ENCODE data around the gene GTF2F1.

Gene GTF2F1

DNA sequence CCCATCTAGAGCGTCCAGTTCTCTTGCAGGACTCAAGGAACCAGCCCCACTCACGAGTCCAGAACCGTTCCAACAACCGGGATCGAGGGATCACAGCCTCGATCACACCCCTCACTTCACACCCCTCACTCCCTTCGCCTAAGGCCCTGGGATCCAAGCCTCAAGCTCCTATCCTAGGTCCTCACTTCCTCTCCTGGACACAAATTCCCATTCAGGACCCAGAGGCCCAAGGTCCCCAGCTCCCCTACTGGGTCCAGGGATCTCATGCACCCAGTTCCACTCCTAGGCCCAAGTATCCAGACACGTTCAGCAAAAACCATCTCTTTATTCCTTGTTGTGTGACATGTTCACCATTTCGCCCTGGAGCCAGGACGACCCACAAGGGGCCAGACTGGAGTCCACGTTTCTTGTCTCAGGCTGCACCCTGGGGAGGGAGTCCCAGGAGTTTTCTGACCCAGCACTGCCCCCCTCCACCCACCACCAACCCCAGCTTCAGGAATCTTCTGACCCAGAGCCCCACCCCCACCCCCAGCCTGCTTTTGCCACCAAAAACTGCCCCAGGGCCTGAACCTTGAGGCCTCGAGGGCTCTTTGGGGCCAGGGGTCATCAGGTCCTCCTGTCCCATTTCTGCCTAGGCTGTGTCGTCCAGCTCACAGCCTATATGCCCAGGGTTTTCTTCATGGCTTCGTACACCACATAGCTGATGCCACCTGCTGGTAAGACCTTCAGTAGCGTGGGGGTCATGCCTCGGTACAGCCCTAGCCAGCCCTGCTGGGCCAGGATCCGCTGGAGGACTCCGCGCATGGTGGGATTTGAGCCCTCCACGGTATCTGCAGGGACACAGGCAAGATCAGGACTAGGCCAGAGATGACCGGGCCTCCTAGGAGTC is 33.0 kb upstream of the GTF2F1 start:
- no peak overlapping the region for H3K9ac ChIP-seq (ENCODE audit: low read depth, low read length)
- H3K27me3 ChIP-seq (ENCODE audit: control insufficient read depth, insufficient read depth, low read length), result peaks cover 5% of the 10 kb centered on the region
- H3K36me3 ChIP-seq (ENCODE audit: control insufficient read depth, insufficient read depth, low read length), result peaks cover 14% of the 10 kb centered on the region
- H3K9me3 ChIP-seq (ENCODE audit: control insufficient read depth, insufficient read depth, low read length), result no peaks in the 10 kb centered on the region
- H3K4me1 ChIP-seq (ENCODE audit: control insufficient read depth, insufficient read depth, low read length), result peaks cover 5% of the 10 kb centered on the region
- H3K4me3 ChIP-seq (ENCODE audit: low read depth, low read length), result peak overlapping the region; percentile 19

- Histone ChIP-seq H3K9ac (ENCODE audit: low read depth, low read length) (no peak overlapping the region), H3K9me3 (ENCODE audit: control insufficient read depth, insufficient read depth, low read length) (no peaks in the 10 kb centered on the region), H3K27me3 (ENCODE audit: control insufficient read depth, insufficient read depth, low read length) (peaks cover 5% of the 10 kb centered on the region), H3K36me3 (ENCODE audit: control insufficient read depth, insufficient read depth, low read length) (peaks cover 23% of the 10 kb centered on the region), H3K4me1 (ENCODE audit: control insufficient read depth, insufficient read depth, low read length) (peaks cover 5% of the 10 kb centered on the region), H3K4me3 (ENCODE audit: low read depth, low read length) (peak overlapping the region; percentile 19)
Observed at GRCh38 chr19:6424939-6425731, 32.2 kb upstream of the GTF2F1 start.

GRCh38 chr19:6424195-6424938 is 31.4 kb upstream of the GTF2F1 start, which contains the start of gene KHSRP:
Gene KHSRP, minus strand, starts transcription at chr19:6424811. Its CDS starts 110 bp downstream, at chr19:6424701.
- no peaks in the 10 kb centered on the region for H3K9me3 ChIP-seq (ENCODE audit: control insufficient read depth, insufficient read depth, low read length)
- peak within 1 kb of the TSS; percentile 96 for H3K4me3 ChIP-seq (ENCODE audit: low read depth, low read length)
- peaks cover 5% of the 10 kb centered on the region for H3K4me1 ChIP-seq (ENCODE audit: control insufficient read depth, insufficient read depth, low read length)
- peak within 1 kb of the TSS; percentile 90 for H3K9ac ChIP-seq (ENCODE audit: low read depth, low read length)
- H3K27me3 ChIP-seq (ENCODE audit: control insufficient read depth, insufficient read depth, low read length), result peaks cover 1% of the 10 kb centered on the region
- peaks cover 31% of the 10 kb centered on the region for H3K36me3 ChIP-seq (ENCODE audit: control insufficient read depth, insufficient read depth, low read length)

- Histone ChIP-seq H3K9me3 (ENCODE audit: control insufficient read depth, insufficient read depth, low read length) (no peaks in the 10 kb centered on the region), H3K4me3 (ENCODE audit: low read depth, low read length) (peak overlapping the region; percentile 96), H3K36me3 (ENCODE audit: control insufficient read depth, insufficient read depth, low read length) (peaks cover 38% of the 10 kb centered on the region), H3K4me1 (ENCODE audit: control insufficient read depth, insufficient read depth, low read length) (peaks cover 5% of the 10 kb centered on the region), H3K9ac (ENCODE audit: low read depth, low read length) (peak overlapping the region; percentile 90), H3K27me3 (ENCODE audit: control insufficient read depth, insufficient read depth, low read length) (no peaks in the 10 kb centered on the region)
Observed at GRCh38 chr19:6423499-6424194, 30.7 kb upstream of the GTF2F1 start.

GRCh38 chr19:6421075-6422014 is 28.4 kb upstream of the GTF2F1 start:
- Histone ChIP-seq H3K36me3 (ENCODE audit: control insufficient read depth, insufficient read depth, low read length) (peaks cover 61% of the 10 kb centered on the region), H3K4me3 (ENCODE audit: low read depth, low read length) (no peak overlapping the region), H3K27me3 (ENCODE audit: control insufficient read depth, insufficient read depth, low read length) (no peaks in the 10 kb centered on the region), H3K9me3 (ENCODE audit: control insufficient read depth, insufficient read depth, low read length) (no peaks in the 10 kb centered on the region), H3K4me1 (ENCODE audit: control insufficient read depth, insufficient read depth, low read length) (peaks cover 5% of the 10 kb centered on the region), H3K9ac (ENCODE audit: low read depth, low read length) (no peak overlapping the region)

- no peak overlapping the region for H3K4me3 ChIP-seq (ENCODE audit: low read depth, low read length)
- no peaks in the 10 kb centered on the region for H3K9me3 ChIP-seq (ENCODE audit: control insufficient read depth, insufficient read depth, low read length)
- no peaks in the 10 kb centered on the region for H3K27me3 ChIP-seq (ENCODE audit: control insufficient read depth, insufficient read depth, low read length)
- H3K9ac ChIP-seq (ENCODE audit: low read depth, low read length), result no peak overlapping the region
- peaks cover 83% of the 10 kb centered on the region for H3K36me3 ChIP-seq (ENCODE audit: control insufficient read depth, insufficient read depth, low read length)
- H3K4me1 ChIP-seq (ENCODE audit: control insufficient read depth, insufficient read depth, low read length), result peaks cover 5% of the 10 kb centered on the region
Observed at GRCh38 chr19:6418562-6418932, 25.6 kb upstream of the GTF2F1 start.

GRCh38 chr19:6417713-6418561 is 25.0 kb upstream of the GTF2F1 start:
- peaks cover 2% of the 10 kb centered on the region for H3K4me1 ChIP-seq (ENCODE audit: control insufficient read depth, insufficient read depth, low read length)
- H3K9me3 ChIP-seq (ENCODE audit: control insufficient read depth, insufficient read depth, low read length), result no peaks in the 10 kb centered on the region
- H3K4me3 ChIP-seq (ENCODE audit: low read depth, low read length), result no peak overlapping the region
- H3K36me3 ChIP-seq (ENCODE audit: control insufficient read depth, insufficient read depth, low read length), result peaks cover 83% of the 10 kb centered on the region
- H3K27me3 ChIP-seq (ENCODE audit: control insufficient read depth, insufficient read depth, low read length), result no peaks in the 10 kb centered on the region
- H3K9ac ChIP-seq (ENCODE audit: low read depth, low read length), result no peak overlapping the region

DNA sequence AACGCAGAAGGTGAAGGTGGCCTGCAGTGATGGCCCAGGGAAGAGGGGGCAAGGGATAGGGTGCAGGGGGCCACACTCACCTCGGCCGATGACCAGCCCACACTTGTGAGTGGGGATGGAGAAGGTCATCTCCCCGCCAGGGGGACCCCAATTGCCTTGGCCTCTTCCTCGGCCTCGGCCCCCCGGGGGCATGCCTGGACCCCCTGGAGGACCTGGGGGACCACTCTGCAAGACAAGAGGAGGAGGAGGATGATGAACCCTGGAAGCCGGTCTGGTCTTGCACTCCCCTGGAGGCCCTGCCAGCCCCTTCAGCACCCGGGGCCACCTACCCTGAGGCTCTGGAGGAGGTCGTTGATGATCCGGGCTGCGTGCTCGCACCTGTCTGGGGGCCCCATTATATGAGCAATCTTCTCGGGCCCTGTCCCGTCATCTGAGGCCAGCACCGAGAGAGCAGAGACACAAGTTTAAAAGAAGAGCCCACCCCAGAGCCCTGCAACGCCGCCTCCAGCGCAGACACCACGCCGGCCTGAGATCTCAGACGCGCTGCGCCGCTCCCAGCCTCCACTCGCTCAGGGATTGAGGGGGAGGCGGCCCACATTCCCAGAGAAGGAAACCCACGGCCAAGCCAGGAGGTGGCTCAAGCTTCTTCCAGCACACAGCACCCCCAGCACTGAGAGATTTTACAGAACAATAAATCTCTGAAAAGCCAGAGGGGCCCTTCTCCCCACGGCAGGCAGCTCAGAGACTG is 23.9 kb upstream of the GTF2F1 start:
- Histone ChIP-seq H3K9ac (ENCODE audit: low read depth, low read length) (no peak overlapping the region), H3K36me3 (ENCODE audit: control insufficient read depth, insufficient read depth, low read length) (peaks cover 77% of the 10 kb centered on the region), H3K4me3 (ENCODE audit: low read depth, low read length) (no peak overlapping the region)

GRCh38 chr19:6415591-6416190 is 22.7 kb upstream of the GTF2F1 start:
- no peaks in the 10 kb centered on the region for H3K9me3 ChIP-seq (ENCODE audit: control insufficient read depth, insufficient read depth, low read length)
- H3K4me3 ChIP-seq (ENCODE audit: low read depth, low read length), result no peak overlapping the region
- H3K4me1 ChIP-seq (ENCODE audit: control insufficient read depth, insufficient read depth, low read length), result no peaks in the 10 kb centered on the region
- H3K36me3 ChIP-seq (ENCODE audit: control insufficient read depth, insufficient read depth, low read length), result peaks cover 66% of the 10 kb centered on the region
- H3K9ac ChIP-seq (ENCODE audit: low read depth, low read length), result no peak overlapping the region
- no peaks in the 10 kb centered on the region for H3K27me3 ChIP-seq (ENCODE audit: control insufficient read depth, insufficient read depth, low read length)

More for the DNA sequence above, 23.9 kb upstream of the GTF2F1 start:
- Histone ChIP-seq H3K4me1 (ENCODE audit: control insufficient read depth, insufficient read depth, low read length) (no peaks in the 10 kb centered on the region), H3K27me3 (ENCODE audit: control insufficient read depth, insufficient read depth, low read length) (no peaks in the 10 kb centered on the region), H3K9me3 (ENCODE audit: control insufficient read depth, insufficient read depth, low read length) (no peaks in the 10 kb centered on the region)

Data from iPS-15b (cell line).